Measurements from ENCODE around the gene ACE.
A peak's percentile ranks its signal among the peaks of the same experiment; 100 is the strongest.

ACE gene

DNA sequence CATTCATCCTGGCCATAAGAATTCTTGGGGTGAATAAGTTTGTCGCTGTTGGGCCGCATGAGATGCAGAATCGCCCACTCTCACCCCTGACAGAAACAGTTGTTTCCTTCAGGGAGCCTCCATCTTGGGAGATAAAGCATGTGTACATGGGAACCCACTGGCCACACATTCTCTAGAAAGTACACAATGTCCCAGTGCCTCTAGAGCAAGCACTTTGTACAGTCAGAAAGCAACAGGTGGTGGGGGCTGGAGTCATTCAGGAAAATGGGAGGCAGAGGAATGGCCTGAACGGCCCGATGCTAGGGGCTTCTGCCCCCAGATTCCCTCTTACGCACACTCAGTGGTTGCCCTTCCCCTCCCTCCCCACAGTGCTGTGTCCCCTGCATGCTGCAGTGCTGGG, 16.1 kb downstream of the ACE start:
- DNase-seq: no peak

DNA sequence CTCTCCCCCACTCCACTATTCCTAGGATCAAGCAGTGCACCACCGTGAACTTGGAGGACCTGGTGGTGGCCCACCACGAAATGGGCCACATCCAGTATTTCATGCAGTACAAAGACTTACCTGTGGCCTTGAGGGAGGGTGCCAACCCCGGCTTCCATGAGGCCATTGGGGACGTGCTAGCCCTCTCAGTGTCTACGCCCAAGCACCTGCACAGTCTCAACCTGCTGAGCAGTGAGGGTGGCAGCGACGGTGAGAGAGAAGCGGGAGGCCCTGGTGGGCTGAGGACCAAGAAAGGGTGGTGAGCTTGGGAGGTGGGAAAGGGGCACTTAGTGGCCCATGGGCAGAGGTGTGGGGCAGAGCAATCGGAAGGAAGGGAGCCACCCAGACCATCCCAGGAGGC, 16.6 kb downstream of the ACE start:
- DNase-seq: no peak

DNA sequence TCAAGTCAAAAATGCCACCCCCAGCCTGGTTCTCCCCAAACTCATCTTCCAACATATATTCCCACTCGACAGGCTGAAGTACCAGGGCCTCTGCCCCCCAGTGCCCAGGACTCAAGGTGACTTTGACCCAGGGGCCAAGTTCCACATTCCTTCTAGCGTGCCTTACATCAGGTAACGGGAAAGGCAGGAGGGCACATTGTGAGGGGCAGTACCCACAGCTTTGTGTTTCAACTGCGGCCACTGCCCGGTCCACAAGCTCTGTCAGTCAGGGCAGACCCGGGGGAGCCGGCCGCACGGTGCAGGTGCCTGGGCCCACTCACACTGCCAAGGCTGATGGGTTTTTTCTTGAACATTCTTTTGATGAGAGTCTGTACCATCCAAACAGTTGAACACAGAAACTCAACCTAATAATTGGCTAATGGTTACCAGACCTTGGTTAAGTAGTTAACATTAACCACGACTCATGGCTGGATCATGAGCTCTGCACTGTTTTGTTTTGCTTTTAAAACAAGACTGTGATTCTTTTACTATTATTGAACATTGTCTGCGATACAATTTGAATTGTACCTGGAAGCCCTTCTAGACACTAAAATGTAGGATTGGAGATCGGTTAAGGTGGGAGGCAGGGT, 17.6 kb downstream of the ACE start:
- DNase-seq: no peak

DNA sequence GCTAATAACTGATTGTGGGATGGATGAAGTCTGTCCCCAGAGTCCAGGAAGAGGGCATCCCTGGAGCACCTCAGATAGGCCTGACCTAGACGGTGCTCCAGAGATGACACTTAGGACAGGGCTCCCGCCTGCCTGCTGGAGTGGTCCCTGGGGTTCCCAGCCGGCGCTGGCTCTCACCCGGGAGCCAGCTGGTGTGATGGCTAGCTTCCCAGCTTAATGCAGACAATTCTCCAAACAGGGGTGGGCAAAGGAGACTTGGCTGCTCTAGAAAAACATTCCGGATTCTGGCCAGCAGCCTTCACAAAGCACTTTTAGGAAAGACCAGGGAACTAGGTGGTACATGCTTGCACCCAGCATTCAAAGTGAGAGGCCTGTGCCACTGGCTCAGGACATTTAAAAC, 18.6 kb downstream of the ACE start:
- DNase-seq: no peak

DNA sequence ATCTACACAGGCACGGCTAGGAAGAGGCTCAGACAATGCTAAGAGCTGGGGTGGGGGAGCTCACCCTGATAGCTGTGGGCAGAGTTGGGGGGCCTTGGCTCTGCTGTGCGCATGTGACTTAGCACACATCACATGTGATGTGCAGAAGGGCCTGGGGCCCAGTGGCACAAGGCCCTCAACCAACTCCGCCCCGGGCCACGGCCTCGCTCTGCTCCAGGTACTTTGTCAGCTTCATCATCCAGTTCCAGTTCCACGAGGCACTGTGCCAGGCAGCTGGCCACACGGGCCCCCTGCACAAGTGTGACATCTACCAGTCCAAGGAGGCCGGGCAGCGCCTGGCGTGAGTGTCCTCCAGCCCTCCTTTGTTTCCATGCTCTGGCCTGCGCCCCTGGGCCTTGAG, 19.3 kb downstream of the ACE start:
- DNase-seq: no peak

DNA sequence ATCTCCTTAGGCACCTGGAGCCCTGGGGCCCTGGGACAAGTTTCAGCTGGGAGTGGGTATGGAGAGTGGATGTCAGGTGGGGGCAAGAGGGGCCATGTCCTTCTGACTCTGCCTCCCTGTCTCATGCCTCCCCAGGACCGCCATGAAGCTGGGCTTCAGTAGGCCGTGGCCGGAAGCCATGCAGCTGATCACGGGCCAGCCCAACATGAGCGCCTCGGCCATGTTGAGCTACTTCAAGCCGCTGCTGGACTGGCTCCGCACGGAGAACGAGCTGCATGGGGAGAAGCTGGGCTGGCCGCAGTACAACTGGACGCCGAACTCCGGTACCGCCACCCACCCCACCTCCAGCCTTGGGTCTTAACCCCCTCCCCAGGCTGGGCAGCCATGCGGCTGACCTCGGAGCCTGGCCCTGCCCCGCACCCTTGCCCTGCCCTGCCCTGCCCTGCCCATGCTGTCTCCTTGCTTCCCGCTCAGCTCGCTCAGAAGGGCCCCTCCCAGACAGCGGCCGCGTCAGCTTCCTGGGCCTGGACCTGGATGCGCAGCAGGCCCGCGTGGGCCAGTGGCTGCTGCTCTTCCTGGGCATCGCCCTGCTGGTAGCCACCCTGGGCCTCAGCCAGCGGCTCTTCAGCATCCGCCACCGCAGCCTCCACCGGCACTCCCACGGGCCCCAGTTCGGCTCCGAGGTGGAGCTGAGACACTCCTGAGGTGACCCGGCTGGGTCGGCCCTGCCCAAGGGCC, 20.0 kb downstream of the ACE start:
- DNase-seq: no peak

DNA sequence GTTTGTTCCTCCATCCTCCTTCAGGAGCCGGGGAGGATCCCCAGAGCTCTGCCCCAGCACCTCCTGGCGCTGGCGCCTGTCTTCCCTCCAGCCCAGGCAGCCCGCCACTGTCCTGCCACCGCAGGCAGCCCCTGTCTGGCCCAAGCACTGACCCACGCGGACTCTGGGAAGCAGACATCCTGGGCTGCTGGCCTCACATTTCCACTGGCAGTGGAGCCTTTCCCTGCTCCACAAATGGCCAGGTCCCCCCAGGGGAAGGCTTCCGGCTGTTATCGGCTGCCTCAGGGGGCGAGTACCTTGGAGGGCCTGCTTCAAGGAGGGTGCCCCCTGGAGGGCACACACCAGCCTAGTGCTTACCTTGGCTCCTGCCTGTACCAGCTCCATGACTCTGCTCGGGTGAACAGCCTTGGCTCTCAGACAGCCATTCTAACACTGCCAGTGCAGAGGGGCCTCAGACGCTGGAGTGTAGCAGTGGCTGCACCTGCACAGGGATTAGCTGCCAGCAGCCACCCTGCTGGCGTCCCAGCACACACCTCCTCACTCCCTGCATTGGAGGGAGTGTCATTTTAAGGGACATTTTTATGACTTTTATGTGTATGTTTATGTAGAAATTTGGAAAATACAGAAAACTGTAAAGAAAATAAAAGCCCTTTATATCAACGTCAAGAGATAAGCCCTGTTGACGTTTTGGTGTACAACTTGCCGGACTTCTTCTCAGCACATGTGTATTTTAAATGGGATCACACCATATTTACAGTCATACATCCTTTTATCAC, 21.0 kb downstream of the ACE start:
- DNase-seq: peak; percentile 82

DNA sequence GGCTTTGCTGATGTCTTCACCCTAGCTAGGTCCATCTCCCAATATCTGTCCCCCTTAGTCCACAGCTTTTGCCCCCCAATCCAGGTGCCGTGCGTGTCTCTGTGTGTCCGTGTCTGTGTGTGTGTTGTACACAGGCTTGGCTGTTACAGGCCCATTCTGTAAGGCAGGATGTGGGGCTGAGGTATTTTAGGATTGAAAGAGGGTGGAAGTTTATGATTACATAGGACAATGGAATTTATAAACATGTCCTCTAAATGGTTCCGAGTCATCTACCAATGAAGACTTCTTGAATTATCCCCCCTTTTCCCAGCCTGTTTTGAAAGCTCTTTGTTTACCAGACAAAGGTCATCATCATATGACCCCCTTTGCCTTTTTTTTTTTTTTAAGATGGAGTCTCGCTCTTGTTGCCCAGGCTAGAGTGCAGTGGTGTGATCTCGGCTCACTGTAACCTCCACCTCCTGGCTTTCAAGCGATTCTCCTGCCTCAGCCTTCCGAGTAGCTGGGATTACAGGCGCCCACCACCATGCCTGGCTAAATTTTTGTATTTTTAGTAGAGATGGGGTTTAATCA, 21.9 kb downstream of the ACE start:
- DNase-seq: no peak

DNA sequence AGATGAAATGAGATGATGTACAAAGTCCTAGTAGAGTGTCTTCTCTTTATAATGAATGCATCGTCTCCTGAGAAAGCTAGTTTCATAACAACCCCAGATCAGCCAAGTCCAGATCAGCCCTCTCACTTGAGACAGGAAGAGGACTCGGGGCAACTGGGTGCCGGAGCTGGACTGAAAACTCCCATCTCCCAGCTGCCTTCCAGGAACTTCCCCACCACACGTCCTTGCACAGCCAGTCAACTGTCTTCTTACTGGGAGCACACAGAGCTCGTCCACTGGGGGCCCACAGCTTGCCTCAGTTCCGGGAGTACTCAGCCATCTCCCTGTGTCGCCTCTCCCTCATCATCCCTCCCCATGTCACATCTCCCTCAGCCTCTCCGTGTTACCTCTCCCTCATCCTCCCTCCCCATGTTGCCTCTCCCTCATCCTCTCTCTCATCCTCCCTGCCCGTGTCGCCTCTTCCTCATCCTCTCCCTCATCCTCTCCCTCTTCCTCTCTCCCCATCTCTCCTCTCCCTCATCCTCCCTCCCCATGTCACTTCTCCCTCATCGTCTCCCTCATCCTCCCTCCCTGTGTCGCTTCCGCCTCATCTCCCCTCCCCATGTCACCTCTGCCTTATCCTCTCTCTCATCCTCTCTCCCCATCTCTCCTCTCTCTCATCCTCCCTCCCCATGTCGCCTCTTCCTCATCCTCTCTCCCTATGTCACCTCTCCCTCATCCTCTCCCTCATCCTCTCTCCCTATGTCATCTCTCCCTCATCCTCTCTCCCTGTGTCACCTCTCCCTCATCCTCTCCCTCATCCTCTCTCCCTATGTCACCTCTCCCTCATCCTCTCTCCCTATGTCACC, 23.9 kb downstream of the ACE start:
- no peak for DNase-seq

DNA sequence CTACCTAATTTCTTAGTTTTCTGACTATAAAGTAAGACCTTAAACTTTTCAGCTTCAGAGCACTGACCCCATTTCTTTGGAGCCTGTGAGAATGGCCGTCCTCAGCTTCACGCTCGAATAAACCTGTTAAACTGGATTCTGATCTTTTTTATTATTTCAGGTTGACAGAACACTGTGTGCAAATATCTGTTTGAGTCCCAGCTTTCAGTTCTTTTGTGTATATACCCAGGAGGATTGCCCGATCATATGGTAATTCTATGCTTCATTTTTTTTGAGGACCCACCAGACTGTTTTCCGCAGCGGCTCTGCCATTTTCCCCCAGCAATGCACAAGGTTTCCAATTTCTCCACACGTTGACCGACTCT, 26.5 kb downstream of the ACE start:
- no peak for DNase-seq

DNA sequence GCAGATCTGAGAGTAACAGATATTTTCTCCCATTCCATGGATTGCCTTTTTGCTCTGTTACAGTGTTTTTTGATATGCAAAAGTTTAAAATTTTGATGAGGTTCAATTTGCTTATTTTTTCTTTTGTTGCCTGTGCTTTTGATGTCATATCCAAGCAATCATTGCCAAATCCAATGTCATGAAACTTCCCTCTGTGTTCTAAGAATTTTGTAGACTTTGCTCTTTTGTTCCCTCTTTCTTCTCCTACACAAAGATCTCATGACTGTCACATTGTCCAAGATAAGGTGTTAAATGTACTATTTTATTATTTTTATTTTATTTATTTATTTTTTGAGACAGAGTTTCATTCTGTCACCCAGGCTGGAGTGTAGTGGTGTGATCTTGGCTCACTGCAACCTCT, 27.4 kb downstream of the ACE start:
- DNase-seq: no peak

DNA sequence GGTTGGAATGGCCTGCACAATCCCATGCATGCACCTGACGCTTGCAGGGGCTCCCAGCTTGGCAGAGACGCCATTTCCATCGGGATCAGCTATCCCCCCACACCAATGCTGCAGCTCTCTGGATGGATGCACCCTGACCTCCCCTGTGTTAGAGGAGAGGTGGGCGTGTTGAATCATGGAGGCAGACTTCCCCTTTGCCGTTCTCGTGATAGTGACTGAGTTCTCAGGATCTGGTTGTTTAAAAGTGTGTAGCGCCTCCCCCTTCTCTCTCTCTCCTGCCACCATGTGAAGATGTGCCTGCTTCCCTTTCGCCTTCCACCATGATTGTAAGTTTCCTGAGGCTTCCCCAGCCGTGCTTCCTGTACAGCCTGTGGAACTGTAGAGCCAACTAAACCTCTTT, 28.5 kb downstream of the ACE start:
- DNase-seq: no peak

DNA sequence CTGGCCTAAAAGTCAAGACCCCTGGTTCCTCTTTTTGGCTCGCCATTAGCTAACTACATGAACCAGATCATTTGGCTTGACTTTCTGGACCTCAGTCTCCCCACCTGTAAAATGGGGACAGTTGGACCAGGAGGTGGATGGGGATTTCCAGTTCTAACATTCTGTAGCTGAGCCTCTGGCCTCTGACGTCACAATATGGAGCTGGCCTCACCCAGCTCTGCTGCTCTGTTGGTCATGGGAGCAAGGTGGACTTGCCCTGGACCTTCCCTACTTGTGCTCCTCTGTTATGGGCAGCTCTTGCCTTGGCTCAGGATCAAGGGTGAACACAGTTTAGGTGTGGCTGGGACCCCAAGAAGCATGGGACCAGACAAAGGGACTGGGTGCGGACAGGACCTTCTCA, 29.8 kb downstream of the ACE start:
- no peak for DNase-seq

DNA sequence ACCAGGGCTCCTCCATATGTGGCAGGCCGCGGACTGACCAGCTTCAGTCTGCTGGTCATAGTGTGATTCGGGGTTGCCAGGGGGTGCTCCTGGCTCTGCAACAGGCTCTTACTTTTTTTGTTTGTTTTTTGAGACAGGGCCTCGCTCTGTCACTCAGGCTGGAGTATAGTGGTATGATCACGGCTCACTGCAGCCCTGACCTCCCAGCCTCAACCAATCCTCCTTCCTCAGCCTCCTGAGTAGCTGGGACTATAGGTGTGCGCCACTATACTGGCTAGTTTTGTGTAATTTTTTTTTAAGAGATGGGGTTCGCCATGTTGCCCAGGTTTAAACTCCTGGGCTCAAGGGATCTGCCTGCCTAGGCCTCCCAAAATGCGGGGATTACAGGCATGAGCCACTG, 34.5 kb downstream of the ACE start:
- no peak for DNase-seq

DNA sequence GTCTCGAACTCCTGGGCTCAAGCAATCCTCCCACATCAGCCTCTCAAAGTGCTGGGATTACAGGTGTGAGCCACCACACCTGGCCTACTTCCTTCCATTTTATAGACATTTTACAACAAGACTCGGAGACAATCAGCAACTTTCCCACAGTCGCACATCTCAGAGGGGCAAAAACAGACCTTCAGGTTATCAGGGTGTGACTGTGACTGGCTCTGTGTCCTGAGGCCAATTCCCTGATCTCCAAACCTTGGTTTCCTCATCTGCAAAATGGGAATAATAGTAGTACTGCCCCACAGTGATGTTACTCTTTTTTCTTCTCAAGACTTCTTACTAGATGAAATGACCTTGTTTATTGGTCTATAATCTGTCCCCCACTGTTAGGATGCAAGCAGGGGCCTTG, 35.5 kb downstream of the ACE start:
- DNase-seq: no peak

DNA sequence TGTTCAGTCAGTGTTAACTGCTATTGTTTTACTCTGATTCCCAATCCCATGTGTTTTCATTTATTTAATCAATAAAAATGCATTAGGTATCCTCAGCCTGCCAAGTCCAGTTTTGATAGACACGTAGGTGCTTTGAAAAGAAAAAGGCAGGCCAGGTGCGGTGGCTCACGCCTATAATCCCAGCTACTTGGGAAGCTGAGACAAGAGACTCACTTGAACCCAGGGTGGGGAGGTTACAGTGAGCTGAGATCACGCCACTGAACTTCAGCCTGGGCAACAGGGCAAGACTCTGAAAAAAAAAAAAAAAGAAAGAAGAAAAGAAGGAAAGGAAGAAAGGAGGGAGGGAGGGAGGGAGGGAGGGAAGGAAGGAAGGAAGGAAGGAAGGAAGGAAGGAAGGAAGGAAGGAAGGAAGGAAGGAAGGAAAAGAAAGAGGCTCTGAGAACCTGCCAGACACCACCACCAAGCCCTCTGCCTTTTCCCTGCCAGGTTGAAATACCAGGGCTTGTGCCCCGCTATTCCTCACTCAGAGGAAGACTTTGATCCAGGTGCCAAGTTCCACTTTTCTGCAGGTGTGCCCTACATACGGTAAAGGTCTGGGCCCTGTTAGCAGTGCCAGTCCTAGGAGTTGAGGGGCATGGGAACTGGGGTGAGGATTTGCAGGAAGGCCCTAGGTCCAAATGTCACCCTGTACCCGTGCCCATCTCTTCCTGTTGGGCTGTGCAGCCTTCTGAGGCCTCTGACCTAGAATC, 36.2 kb downstream of the ACE start:
- no peak for DNase-seq

DNA sequence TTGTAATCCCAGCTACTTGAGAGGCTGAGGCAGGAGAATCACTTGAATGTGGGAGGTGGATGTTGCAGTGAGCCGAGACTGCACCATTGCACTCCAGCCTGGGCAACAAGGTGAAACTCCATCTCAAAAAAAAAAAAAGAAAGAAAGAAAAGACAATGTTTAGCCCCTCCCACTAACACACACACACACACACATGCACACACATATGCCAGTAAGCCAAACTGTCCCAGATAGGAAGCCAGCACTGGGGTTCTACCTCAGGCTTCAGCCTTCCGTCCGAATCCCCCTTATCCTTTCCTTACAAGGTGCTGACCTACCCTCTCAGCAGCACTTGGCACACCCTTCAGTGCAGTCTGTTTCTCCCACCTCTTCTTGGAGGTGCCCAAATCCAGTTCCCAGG, 37.6 kb downstream of the ACE start:
- no peak for DNase-seq

DNA sequence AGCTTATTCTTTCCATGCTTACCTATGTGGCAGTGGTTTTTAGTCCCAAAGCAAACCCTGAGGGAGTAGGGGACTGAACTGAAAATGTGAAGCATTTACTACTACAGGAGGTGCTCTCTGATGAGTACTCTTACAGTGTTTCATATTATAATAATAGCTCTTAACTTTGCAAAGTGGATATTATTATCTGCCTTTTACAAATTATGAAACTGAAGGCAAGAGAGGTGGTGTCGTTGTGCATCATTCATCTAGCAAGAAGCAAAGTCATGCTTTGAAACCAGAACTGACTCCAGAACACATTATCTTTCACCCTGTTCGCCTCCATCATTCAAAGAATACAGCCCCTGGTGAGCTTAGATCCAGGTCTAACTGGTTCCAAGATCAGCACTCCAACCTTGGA, 38.1 kb downstream of the ACE start:
- no peak for DNase-seq

DNA sequence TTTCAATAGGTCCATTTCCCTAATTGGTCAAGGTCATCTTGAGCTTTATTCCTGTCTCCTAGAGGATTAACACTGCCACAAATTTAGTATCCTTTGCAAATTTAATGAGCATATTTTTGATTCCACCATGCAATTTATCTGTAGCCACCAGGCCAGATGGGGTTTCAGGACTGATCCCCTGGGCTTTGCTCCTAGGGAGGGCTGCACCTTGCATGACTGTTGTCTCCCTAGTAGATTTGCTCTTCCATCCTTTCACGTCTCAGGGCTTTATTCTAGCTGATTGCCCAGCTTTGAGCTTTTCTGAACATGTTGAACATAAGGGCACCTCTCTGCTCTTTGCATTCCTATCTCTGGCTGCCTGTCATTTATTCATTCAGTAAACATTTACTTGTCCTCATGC, 38.6 kb downstream of the ACE start:
- no peak for DNase-seq

DNA sequence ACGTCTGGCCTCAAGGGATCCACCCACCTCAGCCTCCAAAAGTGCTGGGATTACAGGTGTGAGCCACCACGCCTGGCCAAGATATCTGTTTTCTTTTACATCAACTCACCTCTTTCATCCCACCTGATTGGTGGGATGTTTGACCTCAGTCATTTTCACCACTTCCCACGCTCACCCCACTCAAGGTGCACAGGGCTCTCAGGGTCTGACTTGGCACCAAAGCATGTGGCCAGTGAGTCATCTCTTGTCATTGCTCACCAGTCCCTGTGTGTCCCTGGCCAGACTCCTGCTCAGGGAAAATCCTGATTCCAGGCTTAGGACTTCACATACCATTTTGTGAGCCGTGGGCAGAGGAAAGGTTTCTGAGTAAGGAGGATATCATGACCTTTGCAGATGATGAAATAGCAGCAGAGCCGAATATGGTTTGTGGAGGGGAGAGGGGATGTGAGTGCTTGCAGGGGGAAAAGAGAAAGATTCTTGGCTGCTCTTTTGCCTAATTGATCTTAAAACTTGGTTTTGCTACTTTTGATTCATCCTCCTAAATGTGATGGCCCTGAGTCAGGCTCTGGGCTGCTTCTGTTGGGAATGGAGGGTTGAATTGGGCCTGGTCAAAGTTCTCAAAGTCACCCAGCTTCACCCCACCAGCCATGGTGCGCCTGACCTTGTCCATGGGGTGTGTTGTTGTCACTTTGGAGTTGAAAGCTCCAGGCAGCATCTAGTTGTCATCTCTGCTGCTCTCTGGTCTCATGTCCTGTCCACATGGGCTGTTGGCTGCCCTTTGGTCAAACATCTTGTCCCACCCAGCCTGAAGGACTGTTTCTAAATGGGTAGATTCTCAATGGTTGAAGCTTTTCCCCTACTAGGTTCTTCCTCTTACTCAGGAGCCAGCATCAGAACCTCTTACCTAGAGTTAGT, 40.3 kb downstream of the ACE start:
- DNase-seq: peak; percentile 98
